Activated naive CD4-positive, alpha-beta T cell treated with anti-CD3 and anti-CD28 coated beads for 36 hours (primary cell): ENCODE data around the gene CD44. TPM values are rescaled to one million over a fixed set of nuclear protein-coding genes. Genes with fewer than 3 reads are reported as not detected.
A peak's percentile ranks its signal among the peaks of the same experiment; 100 is the strongest.

Source experiments
- CTCF ChIA-PET: fragments of 350-600 bp; sonication (Branson Sonifier 250); formaldehyde crosslinking; loops from one replicate; lab custom pipeline; 2021; ENCODE audit warnings: antibody characterized with exemption; lab: Charles Lee
- DNase-seq: peaks from one replicate; pipeline ENCODE4 v3.0.0-alpha.2; 2020
- H3K27ac Mint-ChIP-seq: one replicate; pipeline ENCODE4 v1.8.0; 2021; ENCODE audit warnings: mild to moderate bottlenecking, mixed read lengths
- H3K27me3 Mint-ChIP-seq: one replicate; pipeline ENCODE4 v1.8.0; 2021; ENCODE audit warnings: low read depth, mixed read lengths
- H3K36me3 Mint-ChIP-seq: one replicate; pipeline ENCODE4 v1.8.0; 2021; ENCODE audit warnings: low read depth, mixed read lengths
- H3K4me1 Mint-ChIP-seq: one replicate; pipeline ENCODE4 v1.8.0; 2021; ENCODE audit warnings: low read depth, mixed read lengths
- H3K4me3 Mint-ChIP-seq: one replicate; pipeline ENCODE4 v1.8.0; 2021; ENCODE audit warnings: mild to moderate bottlenecking, moderate library complexity, mixed read lengths
- H3K9me3 Mint-ChIP-seq: one replicate; pipeline ENCODE4 v1.8.0; 2021; ENCODE audit warnings: mixed read lengths
- intact Hi-C: fragments of 100-400 bp; cut with micrococcal nuclease; formaldehyde crosslinking; loops from one replicate; pipeline ENCODE4 v1.15.1; 2023
- total RNA-seq, 2 experiments: library from RNA; stranded (reverse); gene quantifications; one replicate each; pipeline ENCODE4 v1.2.3, GENCODE V29; 2021

Gene CD44
- total RNA-seq, 2 experiments from 2014 or later, result 389 to 405 TPM

- Mint-ChIP-seq H3K36me3 (peaks cover 50% of the 10 kb centered on the region), H3K4me1 (peaks cover 96% of the 10 kb centered on the region), H3K4me3 (no peak overlapping the region), H3K9me3 (no peaks in the 10 kb centered on the region), H3K27me3 (no peaks in the 10 kb centered on the region), H3K27ac (no peak overlapping the region)
- no peak for DNase-seq
- CTCF ChIA-PET, result interaction anchor here (0.6 to 3.3 kb wide), 5 partner anchors 9 to 65 kb away, joined by 3 to 9 read pairs (median 4); no protein-coding TSS in a partner anchor
- intact Hi-C loops, result no loop called here
Observed at GRCh38 chr11:35171226-35171625, 32.3 kb downstream of the CD44 start.

GRCh38 chr11:35173011-35173511 is 34.1 kb downstream of the CD44 start:
- CTCF ChIA-PET, result interaction anchor here (0.7 to 3.3 kb wide), 7 partner anchors 8 to 174 kb away, joined by 3 to 9 read pairs (median 4); no protein-coding TSS in a partner anchor
- peak; percentile 44 for DNase-seq
- no peaks in the 10 kb centered on the region for H3K27me3 Mint-ChIP-seq
- H3K36me3 Mint-ChIP-seq, result peaks cover 55% of the 10 kb centered on the region
- H3K27ac Mint-ChIP-seq, result peak overlapping the region; percentile 82
- H3K4me3 Mint-ChIP-seq, result peak overlapping the region; percentile 47
- intact Hi-C loops, result no loop called here
- no peaks in the 10 kb centered on the region for H3K9me3 Mint-ChIP-seq
- peaks cover 95% of the 10 kb centered on the region for H3K4me1 Mint-ChIP-seq

GRCh38 chr11:35173616-35174566 is 34.9 kb downstream of the CD44 start:
- Mint-ChIP-seq H3K4me3 (peak overlapping the region; percentile 16), H3K36me3 (peaks cover 55% of the 10 kb centered on the region), H3K27ac (peak overlapping the region; percentile 82), H3K4me1 (peaks cover 95% of the 10 kb centered on the region), H3K27me3 (no peaks in the 10 kb centered on the region), H3K9me3 (no peaks in the 10 kb centered on the region)
- DNase-seq, result no peak
- intact Hi-C loops, result no loop called here
- CTCF ChIA-PET, result interaction anchor here (0.7 to 3.3 kb wide), 7 partner anchors 11 to 67 kb away, joined by 3 to 9 read pairs (median 3); no protein-coding TSS in a partner anchor

GRCh38 chr11:35174666-35175065 is 35.7 kb downstream of the CD44 start:
- CTCF ChIA-PET, result interaction anchor here (0.7 to 1.7 kb wide), 7 partner anchors 29 to 161 kb away, joined by 3 to 5 read pairs (median 3); no protein-coding TSS in a partner anchor
- Mint-ChIP-seq H3K36me3 (peaks cover 59% of the 10 kb centered on the region), H3K4me3 (no peak overlapping the region), H3K27ac (peak overlapping the region; percentile 82), H3K9me3 (no peaks in the 10 kb centered on the region), H3K27me3 (no peaks in the 10 kb centered on the region), H3K4me1 (peaks cover 95% of the 10 kb centered on the region)
- no peak for DNase-seq
- intact Hi-C loops, result no loop called here

- Mint-ChIP-seq H3K36me3 (peaks cover 71% of the 10 kb centered on the region), H3K9me3 (no peaks in the 10 kb centered on the region), H3K27ac (peak overlapping the region; percentile 77), H3K4me1 (peaks cover 90% of the 10 kb centered on the region), H3K27me3 (no peaks in the 10 kb centered on the region), H3K4me3 (no peak overlapping the region)
- CTCF ChIA-PET, result interaction anchor here (1.1 to 4.9 kb wide), 8 partner anchors 10 to 189 kb away, joined by 3 to 26 read pairs (median 6); no protein-coding TSS in a partner anchor
- intact Hi-C loops, result loop anchor here (1.0 kb wide), 6 partner anchors 11 to 137 kb away; no protein-coding TSS in a partner anchor
- DNase-seq, result peak; percentile 56
Observed at GRCh38 chr11:35177370-35177769, 38.4 kb downstream of the CD44 start.

- DNase-seq, result no peak
Observed at GRCh38 chr11:35178067-35178805, 39.3 kb downstream of the CD44 start.

GRCh38 chr11:35178873-35179272 is 39.9 kb downstream of the CD44 start:
- Mint-ChIP-seq H3K27ac (peak overlapping the region; percentile 77), H3K27me3 (no peaks in the 10 kb centered on the region), H3K36me3 (peaks cover 73% of the 10 kb centered on the region), H3K9me3 (no peaks in the 10 kb centered on the region), H3K4me1 (peaks cover 90% of the 10 kb centered on the region), H3K4me3 (no peak overlapping the region)
- intact Hi-C loops, result no loop called here
- CTCF ChIA-PET, result interaction anchor here (0.5 to 4.9 kb wide), 7 partner anchors 12 to 181 kb away, joined by 3 to 26 read pairs (median 4); no protein-coding TSS in a partner anchor
- peak; percentile 55 for DNase-seq

More at GRCh38 chr11:35178067-35178805, 39.3 kb downstream of the CD44 start:
- H3K4me3 Mint-ChIP-seq, result no peak overlapping the region
- H3K9me3 Mint-ChIP-seq, result no peaks in the 10 kb centered on the region
- intact Hi-C loops, result no loop called here
- H3K27ac Mint-ChIP-seq, result peak overlapping the region; percentile 77
- peaks cover 73% of the 10 kb centered on the region for H3K36me3 Mint-ChIP-seq
- H3K27me3 Mint-ChIP-seq, result no peaks in the 10 kb centered on the region
- H3K4me1 Mint-ChIP-seq, result peaks cover 90% of the 10 kb centered on the region
- CTCF ChIA-PET, result interaction anchor here (0.5 to 4.9 kb wide), 9 partner anchors 11 to 189 kb away, joined by 3 to 26 read pairs (median 4); no protein-coding TSS in a partner anchor

- Mint-ChIP-seq H3K36me3 (peaks cover 74% of the 10 kb centered on the region), H3K27ac (peak overlapping the region; percentile 77), H3K4me1 (peaks cover 85% of the 10 kb centered on the region), H3K9me3 (no peaks in the 10 kb centered on the region), H3K4me3 (no peak overlapping the region), H3K27me3 (no peaks in the 10 kb centered on the region)
- CTCF ChIA-PET, result interaction anchor here (0.5 to 4.9 kb wide), 5 partner anchors 11 to 815 kb away, joined by 3 to 16 read pairs (median 4); no protein-coding TSS in a partner anchor
- no peak for DNase-seq
- intact Hi-C loops, result loop anchor here (1.0 kb wide), 1 partner anchor 12 kb away; no protein-coding TSS in a partner anchor
Observed at GRCh38 chr11:35179466-35180135, 40.6 kb downstream of the CD44 start.

- H3K4me3 Mint-ChIP-seq, result no peak overlapping the region
- peaks cover 85% of the 10 kb centered on the region for H3K4me1 Mint-ChIP-seq
- no peaks in the 10 kb centered on the region for H3K27me3 Mint-ChIP-seq
- H3K36me3 Mint-ChIP-seq, result peaks cover 75% of the 10 kb centered on the region
- H3K27ac Mint-ChIP-seq, result peak overlapping the region; percentile 79
- no peaks in the 10 kb centered on the region for H3K9me3 Mint-ChIP-seq
- DNase-seq, result no peak
- intact Hi-C loops, result loop anchor here (1.0 kb wide), 1 partner anchor 11 kb away; no protein-coding TSS in a partner anchor
- CTCF ChIA-PET, result interaction anchor here (0.6 to 4.9 kb wide), 9 partner anchors 8 to 253 kb away, joined by 3 to 16 read pairs (median 4); no protein-coding TSS in a partner anchor
Observed at GRCh38 chr11:35180317-35181233, 41.6 kb downstream of the CD44 start.

GRCh38 chr11:35182317-35182939 is 43.5 kb downstream of the CD44 start:
- Mint-ChIP-seq H3K4me1 (peaks cover 80% of the 10 kb centered on the region), H3K27ac (peak overlapping the region; percentile 75), H3K36me3 (peaks cover 74% of the 10 kb centered on the region), H3K9me3 (no peaks in the 10 kb centered on the region), H3K4me3 (peak overlapping the region; percentile 19), H3K27me3 (no peaks in the 10 kb centered on the region)
- CTCF ChIA-PET, result interaction anchor here (0.5 to 1.4 kb wide), 3 partner anchors 11 to 17 kb away, joined by 4 to 8 read pairs (median 5); no protein-coding TSS in a partner anchor
- intact Hi-C loops, result loop anchor here (1.0 kb wide), 1 partner anchor 10 kb away; no protein-coding TSS in a partner anchor
- no peak for DNase-seq
